HCT116 (cell line): ENCODE data around the gene CDIP1. TPM values are rescaled to one million over a fixed set of nuclear protein-coding genes. Genes with fewer than 3 reads are reported as not detected.

Experiments used
- ATAC-seq: fragments of 200-7000 bp; cut with Tn5 transposase; 2 replicates; pipeline ENCODE4 v1.9.1; 2020; ENCODE audit warnings: mild to moderate bottlenecking, moderate library complexity
- BruUV-seq: library from RNA; stranded (reverse); fragments of 400-500 nt; replicated peaks from 2 replicates; lab custom pipeline; 2021; lab: Mats Ljungman, UMichigan
- CTCF ChIA-PET: fragments of 300-600 bp; sonication (Branson Sonifier 250); formaldehyde crosslinking; loops from one replicate; lab custom pipeline; 2021; ENCODE audit warnings: antibody characterized with exemption; lab: Charles Lee
- POLR2A ChIA-PET: fragments of 300-600, 350-600 bp; sonication (Branson Sonifier 250); formaldehyde crosslinking; loops from one replicate; lab custom pipeline; 2021; ENCODE audit warnings: antibody characterized with exemption; lab: Charles Lee
- RAD21 ChIA-PET, 2 experiments: fragments of 300-600 bp; sonication (Branson Sonifier 250); formaldehyde crosslinking; loops; one replicate each; lab custom pipeline; 2023; ENCODE audit warnings: low total read pairs in 2 of 2; ENCODE audit not compliant: uncharacterized antibody in 2 of 2, unreplicated experiment in 2 of 2, low non-redundant PET in 1 of 2; lab: Charles Lee
- DNase-seq: peaks from one replicate; pipeline ENCODE4 v3.0.0-alpha.2; 2010; ENCODE audit warnings: low read depth, low spot score
- H2AFZ ChIP-seq: fragments of 200-600 bp; shearing (Covaris generic), sonication (generic); 2 replicates; pipeline ENCODE4 v1.6.1; 2017; ENCODE audit warnings: low read depth, mixed run types, mixed read lengths, antibody characterized with exemption, low read length; ENCODE audit not compliant: poor library complexity, severe bottlenecking
- H3K27ac ChIP-seq: 2 replicates; pipeline ENCODE4 v1.5.1; 2012; ENCODE audit warnings: low read depth, low read length
- H3K27me3 ChIP-seq: fragments of 200-600 bp; sonication (generic); 2 replicates; pipeline ENCODE4 v1.6.1; 2016; ENCODE audit warnings: mixed run types, low read length, mixed read lengths; ENCODE audit not compliant: insufficient read depth
- H3K36me3 ChIP-seq, 2 experiments: fragments of 200-500 bp in 1 of 2; fragments of 200-600 bp in 1 of 2; sonication (Bioruptor generic) in 1 of 2; sonication (generic) in 1 of 2; 2 replicates each; pipeline versions ENCODE4 v1.5.1 to v1.6.1; 2014 to 2016; ENCODE audit warnings: low read length in 2 of 2, inconsistent platforms in 1 of 2, mixed read lengths in 1 of 2, mixed run types in 1 of 2; ENCODE audit not compliant: insufficient read depth in 2 of 2, control insufficient read depth in 1 of 2
- H3K4me1 ChIP-seq, 2 experiments: fragments of 200-600 bp in 1 of 2; sonication (generic) in 1 of 2; 2 replicates each; pipeline versions ENCODE4 v1.5.1 to v1.6.1; 2012 to 2017; ENCODE audit warnings: low read length in 2 of 2, inconsistent platforms in 1 of 2, mild to moderate bottlenecking in 1 of 2, mixed read lengths in 1 of 2, mixed run types in 1 of 2, moderate library complexity in 1 of 2; ENCODE audit not compliant: insufficient read depth in 2 of 2, control insufficient read depth in 1 of 2
- H3K4me2 ChIP-seq: fragments of 200-600 bp; sonication (generic); 2 replicates; pipeline ENCODE4 v1.6.1; 2017; ENCODE audit warnings: mixed run types, low read length, mixed read lengths
- H3K4me3 ChIP-seq, 2 experiments: fragments of 200-600 bp in 1 of 2; sonication (generic) in 1 of 2; replicated peaks in 1 of 2; 2 replicates each; pipeline ENCODE4 v1.5.1; 2011 to 2016; ENCODE audit warnings: low read length in 2 of 2, control low read depth in 1 of 2, low read depth in 1 of 2, mild to moderate bottlenecking in 1 of 2, mixed read lengths in 1 of 2, mixed run types in 1 of 2
- H3K79me2 ChIP-seq: fragments of 200-600 bp; sonication (generic); 2 replicates; pipeline ENCODE4 v1.6.1; 2017; ENCODE audit warnings: mild to moderate bottlenecking, mixed run types, low read length, moderate library complexity, mixed read lengths; ENCODE audit not compliant: insufficient read depth
- H3K9ac ChIP-seq: fragments of 200-600 bp; sonication (generic); 2 replicates; pipeline ENCODE4 v1.6.1; 2016; ENCODE audit warnings: low read length, mixed read lengths
- H3K9me2 ChIP-seq: fragments of 200-600 bp; sonication (generic), shearing (Covaris generic); 2 replicates; pipeline ENCODE4 v1.6.1; 2017; ENCODE audit warnings: mixed run types, mild to moderate bottlenecking, moderate library complexity; ENCODE audit not compliant: insufficient read depth
- H3K9me3 ChIP-seq, 2 experiments: fragments of 200-500 bp in 1 of 2; fragments of 200-600 bp in 1 of 2; sonication (Bioruptor generic) in 1 of 2; sonication (generic) in 1 of 2; 2 replicates each; pipeline ENCODE4 v1.6.1; 2014 to 2017; ENCODE audit warnings: low read length in 2 of 2, mixed read lengths in 2 of 2, inconsistent platforms in 1 of 2, low read depth in 1 of 2, mild to moderate bottlenecking in 1 of 2, mixed run types in 1 of 2, moderate library complexity in 1 of 2; ENCODE audit not compliant: control insufficient read depth in 1 of 2, insufficient read depth in 1 of 2
- H4K20me1 ChIP-seq: fragments of 200-600 bp; sonication (generic), shearing (Covaris generic); 2 replicates; pipeline ENCODE4 v1.6.1; 2017; ENCODE audit warnings: mixed run types, mild to moderate bottlenecking, moderate library complexity; ENCODE audit not compliant: insufficient read depth
- CBX3 ChIP-seq: IDR thresholded peaks from 2 replicates; pipeline ENCODE4 v1.6.1; 2012; ENCODE audit warnings: low read depth
- CEBPB ChIP-seq: IDR thresholded peaks from 2 replicates; pipeline ENCODE4 v1.6.1; 2012; ENCODE audit warnings: low read depth
- ELF1 ChIP-seq: IDR thresholded peaks from 2 replicates; pipeline ENCODE4 v1.6.1; 2012; ENCODE audit warnings: low read depth, borderline replicate concordance
- EZH2phosphoT487 ChIP-seq: fragments of 200-600 bp; IDR thresholded peaks from 2 replicates; pipeline ENCODE4 v1.6.1; 2018; ENCODE audit warnings: antibody characterized with exemption, borderline replicate concordance
- POLR2A ChIP-seq: IDR thresholded peaks from 2 replicates; pipeline ENCODE4 v1.7.0; 2011; ENCODE audit warnings: borderline replicate concordance; ENCODE audit not compliant: insufficient read depth, insufficient read length; ENCODE audit errors: extremely low read depth
- REST ChIP-seq: IDR thresholded peaks from 2 replicates; pipeline ENCODE4 v1.6.1; 2012; ENCODE audit warnings: low read depth
- TCF7L2 ChIP-seq: IDR thresholded peaks from 2 replicates; pipeline ENCODE4 v1.7.0; 2011; ENCODE audit warnings: borderline replicate concordance, inconsistent platforms; ENCODE audit not compliant: insufficient read depth, insufficient read length; ENCODE audit errors: extremely low read depth
- ZNF274 ChIP-seq: fragments of 200-500 bp; sonication (Bioruptor generic); IDR thresholded peaks from 2 replicates; pipeline ENCODE4 v1.6.1; 2014; ENCODE audit warnings: mild to moderate bottlenecking, low read depth, low read length, inconsistent platforms
- intact Hi-C: fragments of 100-400 bp; cut with micrococcal nuclease; formaldehyde crosslinking; loops from 2 replicates; pipeline ENCODE4 v1.10.0; 2022
- total RNA-seq: library from RNA; stranded (reverse); gene quantifications from one replicate; pipeline ENCODE4 v1.2.1, GENCODE V29; 2021; ENCODE audit not compliant: unreplicated experiment
- TF ChIP-seq, protein P1 (sequence below): IDR thresholded peaks from 2 replicates; pipeline ENCODE4 v1.6.1; 2012

The CDIP1 gene
- total RNA-seq, 1 experiment from 2014 or later = 7.2 TPM

DNA sequence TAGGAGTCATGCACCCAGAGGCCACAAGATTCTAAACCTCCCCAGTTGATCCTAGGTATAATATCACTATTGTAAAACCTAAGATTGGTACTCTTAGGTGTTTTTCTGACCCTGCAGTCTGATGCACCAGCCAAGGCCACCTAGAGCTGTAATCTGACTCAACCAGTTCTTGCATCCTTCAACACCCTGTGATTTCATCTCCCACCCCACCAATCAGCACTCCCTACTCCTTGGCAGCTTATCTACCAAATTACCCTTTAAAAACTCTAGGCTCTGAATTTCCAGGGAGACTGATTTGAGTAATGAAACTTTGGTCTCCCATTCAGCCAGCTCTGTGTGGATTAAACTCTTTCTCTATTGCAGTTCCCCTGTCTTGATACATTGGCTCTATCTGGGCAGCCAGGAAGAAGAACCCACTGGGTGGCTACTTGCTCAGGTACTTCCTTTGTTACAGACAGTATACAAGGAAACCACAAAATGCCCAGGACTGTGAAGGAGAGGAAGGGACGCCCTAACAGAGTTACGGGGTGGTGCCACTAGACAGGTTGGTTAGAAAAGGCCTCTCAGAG is 1.2 kb upstream of the CDIP1 start:
- ChIA-PET RAD21 (no interaction called here), POLR2A (no interaction called here), CTCF (interaction anchor here (2.1 kb wide), 1 partner anchor 8 kb away, joined by 10 read pairs; no protein-coding TSS in a partner anchor)
- Histone ChIP-seq H3K79me2 (no peaks in the 10 kb centered on the region), H3K4me1 (peaks cover 0 to 14% of the 10 kb centered on the region in 2 experiments; a peak in 1 of 4 replicates), H3K4me2 (no peak overlapping the region), H3K9me2 (no peaks in the 10 kb centered on the region), H3K27me3 (no peaks in the 10 kb centered on the region), H3K9me3 (peaks cover 9 to 15% of the 10 kb centered on the region in 2 experiments; a peak in 3 of 4 replicates), H4K20me1 (no peaks in the 10 kb centered on the region), H2AFZ (no peak overlapping the region), H3K4me3 (no peak overlapping the region), H3K9ac (no peak overlapping the region), H3K36me3 (no peaks in the 10 kb centered on the region), H3K27ac (no peak overlapping the region)
- DNase-seq (no peak), ATAC-seq (no peak)
- TF ChIP-seq, protein P1, sequence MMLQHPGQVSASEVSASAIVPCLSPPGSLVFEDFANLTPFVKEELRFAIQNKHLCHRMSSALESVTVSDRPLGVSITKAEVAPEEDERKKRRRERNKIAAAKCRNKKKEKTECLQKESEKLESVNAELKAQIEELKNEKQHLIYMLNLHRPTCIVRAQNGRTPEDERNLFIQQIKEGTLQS = no peak
- TF ChIP-seq CEBPB = no peak
- TF ChIP-seq EZH2phosphoT487 = no peak
- no peak for TF ChIP-seq ELF1
- no peak for TF ChIP-seq POLR2A
- no peak for TF ChIP-seq REST
- TF ChIP-seq ZNF274 = no peak
- no peak for TF ChIP-seq CBX3
- TF ChIP-seq TCF7L2 = no peak
- intact Hi-C loops = no loop called here
- no TSS peak for BruUV-seq
